CD4-positive, alpha-beta T cell treated with Interleukin-17A for 1 hour (primary cell): ENCODE data around the gene TRIM8.

Experiments used
- DNase-seq: peaks from one replicate; pipeline ENCODE4 v3.0.0-alpha.2; 2020

The TRIM8 gene

GRCh38 chr10:102633287-102633686 is 11.0 kb upstream of the TRIM8 start:
- DNase-seq = peak; percentile 30

DNA sequence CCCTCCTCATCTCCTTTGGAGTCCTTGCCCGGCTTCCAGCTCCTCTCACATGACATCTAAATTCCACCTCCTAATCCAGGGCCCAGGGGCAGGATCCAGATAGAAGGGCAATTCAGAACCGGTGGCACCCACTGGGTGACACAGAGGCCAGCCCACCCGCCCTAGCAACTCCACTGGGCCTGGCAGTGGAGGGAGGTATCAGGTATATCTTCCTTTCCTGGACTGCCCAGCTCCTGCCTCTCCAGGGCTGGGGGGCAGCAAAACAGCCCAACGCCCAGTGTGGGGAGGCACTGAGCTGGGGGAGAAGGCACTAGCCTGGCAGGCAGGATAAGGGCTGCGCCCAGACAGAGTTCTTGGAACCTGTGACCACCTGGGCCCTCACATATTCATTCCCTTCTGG is 10.4 kb upstream of the TRIM8 start:
- no peak for DNase-seq

DNA sequence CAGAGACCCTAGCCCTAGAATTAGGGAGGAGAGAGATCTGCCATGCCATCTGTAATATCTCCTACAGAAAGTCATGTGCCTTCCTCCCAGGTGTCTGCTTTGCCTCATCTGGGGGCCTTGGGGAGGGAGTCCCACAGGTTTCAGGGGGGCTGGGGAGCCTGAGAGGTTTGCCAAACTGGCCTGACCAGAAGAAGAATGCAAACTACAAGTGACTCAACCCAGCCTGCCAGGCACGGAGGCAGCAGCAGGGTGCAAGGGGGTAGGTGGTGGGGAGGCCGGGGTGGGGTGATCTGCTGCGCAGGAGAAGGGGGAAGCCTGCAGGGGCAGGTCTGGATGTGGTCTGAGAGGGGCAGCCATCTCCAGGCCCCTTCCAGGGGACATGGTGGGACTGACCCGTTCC is 9.6 kb upstream of the TRIM8 start:
- no peak for DNase-seq

DNA sequence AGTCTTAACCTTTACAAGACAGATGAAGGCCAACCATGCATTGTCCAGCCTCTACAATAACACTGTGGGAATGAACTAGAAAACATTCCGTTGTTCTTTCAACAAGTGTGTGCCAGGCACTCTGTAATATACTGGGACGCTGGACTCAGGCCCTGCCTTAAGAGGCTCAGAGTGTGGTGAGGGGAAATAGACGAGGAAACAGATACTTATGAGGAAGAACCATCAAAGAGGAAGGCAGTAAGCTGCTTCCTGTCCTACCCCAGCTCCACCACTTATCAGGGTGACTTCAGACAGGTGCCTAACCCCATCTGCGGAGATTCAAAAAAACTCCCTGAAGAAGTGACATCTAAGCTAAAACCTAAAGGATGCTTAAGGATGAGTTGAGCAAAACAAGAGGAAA is 8.9 kb upstream of the TRIM8 start:
- DNase-seq = peak; percentile 56

DNA sequence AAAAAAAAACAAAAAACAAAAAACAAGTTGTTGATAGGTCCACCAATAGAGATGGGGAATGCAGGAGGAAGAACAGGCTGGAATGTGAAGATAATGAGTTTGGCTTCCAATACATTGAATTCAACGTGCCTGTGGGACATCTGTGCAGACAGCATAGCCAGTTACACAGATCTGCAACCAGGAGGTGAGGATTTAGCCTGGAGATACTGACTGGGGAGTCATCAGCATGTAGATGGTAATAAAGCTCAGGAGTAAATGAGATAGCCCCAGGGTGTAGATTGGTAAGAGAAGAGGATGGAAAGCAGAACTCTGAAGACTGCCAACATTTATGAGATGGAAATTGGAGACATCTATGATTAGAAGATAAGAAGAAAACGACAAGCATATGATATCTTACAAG is 4.7 kb upstream of the TRIM8 start:
- DNase-seq = no peak

DNA sequence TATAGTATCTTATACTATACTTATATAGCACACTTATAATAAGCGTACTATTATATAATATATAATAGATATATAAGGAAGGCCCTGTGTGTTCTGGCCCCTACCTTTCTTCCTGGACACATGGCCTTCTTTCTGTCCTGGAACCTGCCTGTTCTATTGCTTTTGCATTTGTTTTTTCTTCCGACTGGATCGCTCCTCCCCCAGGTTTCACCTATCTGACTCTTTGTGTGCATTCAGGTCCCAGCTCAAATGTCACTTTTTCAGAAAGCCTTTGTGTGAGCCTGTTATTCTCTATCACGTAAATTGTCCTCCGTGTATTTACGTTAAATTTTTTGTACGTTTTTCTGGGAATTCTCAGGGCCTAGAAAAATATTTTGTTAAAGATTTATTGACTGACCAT is 2.9 kb upstream of the TRIM8 start:
- no peak for DNase-seq

DNA sequence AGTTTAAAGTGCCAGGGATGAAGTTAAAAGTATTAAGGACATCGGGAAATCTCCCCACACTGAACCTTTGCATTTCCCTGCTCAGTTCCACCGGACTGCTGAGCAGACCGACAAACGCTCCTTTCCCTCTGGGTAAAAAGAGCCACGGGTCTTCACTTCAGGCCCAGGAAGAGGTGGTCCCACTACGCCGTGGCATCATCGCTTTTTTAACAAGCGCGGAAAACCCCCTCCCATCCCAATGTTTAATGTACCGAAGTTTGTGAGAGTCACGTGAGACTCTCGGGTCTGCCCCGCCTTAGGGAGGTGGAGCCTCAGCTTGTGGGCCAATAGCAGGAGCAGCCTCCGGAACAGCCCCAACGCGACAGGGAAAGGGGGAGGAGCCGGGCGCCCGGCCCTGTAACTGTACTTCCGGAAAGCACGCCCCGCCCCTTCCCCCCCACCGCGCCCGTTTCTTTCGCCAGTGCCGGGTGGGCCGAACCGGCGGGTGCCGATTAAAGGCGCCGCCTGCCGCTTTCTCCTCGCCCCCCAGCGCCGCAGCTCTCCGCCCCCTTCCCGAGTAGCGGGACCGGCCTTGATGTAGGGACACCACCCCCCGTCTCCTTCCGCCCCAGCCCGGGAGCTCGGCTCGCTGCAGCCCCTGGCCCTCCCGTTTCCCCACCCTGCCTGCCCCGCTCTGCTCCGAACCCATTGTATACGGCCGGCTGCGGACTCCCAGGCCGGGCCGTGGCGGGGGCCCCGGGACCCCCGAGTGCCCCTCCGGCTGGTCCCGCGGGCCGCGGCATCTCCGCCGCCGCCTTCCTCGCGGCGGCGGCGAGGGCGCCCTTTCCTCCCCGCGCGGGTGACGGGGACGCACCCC is 2.2 kb upstream of the TRIM8 start:
- DNase-seq = peak; percentile 99

DNA sequence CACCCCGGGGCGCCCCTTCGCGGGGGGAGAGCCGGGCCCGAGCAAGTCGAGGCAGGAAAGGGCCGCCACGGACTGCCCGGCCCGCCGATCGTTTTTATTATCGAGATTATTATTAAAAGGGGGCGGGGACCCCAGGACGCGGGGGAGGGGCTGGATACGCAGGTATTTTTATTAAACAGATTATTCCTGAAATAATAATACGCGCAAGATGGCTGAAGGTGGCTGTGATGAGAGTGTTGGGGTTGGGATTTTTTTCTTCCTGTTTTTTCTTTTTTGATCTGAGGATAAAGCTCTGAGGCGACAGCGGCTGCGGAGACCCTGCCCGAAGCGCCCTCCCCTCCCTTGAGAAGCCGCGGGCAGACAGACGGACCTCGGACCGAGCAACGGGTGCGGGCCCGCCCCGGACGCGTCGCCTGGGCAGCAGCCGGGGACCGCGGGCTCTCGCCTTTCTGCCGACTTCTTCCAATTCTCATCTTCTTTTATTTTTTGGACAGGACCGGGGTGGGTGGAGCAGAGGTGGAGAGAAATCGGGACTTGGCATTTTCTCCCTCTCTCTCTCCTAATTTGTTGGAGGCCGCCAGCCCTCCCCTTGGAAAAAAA is 1.4 kb upstream of the TRIM8 start:
- DNase-seq = peak; percentile 62

GRCh38 chr10:102643336-102644065 is 778 bp upstream of the TRIM8 start:
- DNase-seq = peak; percentile 55

- peak; percentile 85 for DNase-seq
These were observed 538 bp downstream of the TRIM8 start for GRCh38 chr10:102644646-102645387.

DNA sequence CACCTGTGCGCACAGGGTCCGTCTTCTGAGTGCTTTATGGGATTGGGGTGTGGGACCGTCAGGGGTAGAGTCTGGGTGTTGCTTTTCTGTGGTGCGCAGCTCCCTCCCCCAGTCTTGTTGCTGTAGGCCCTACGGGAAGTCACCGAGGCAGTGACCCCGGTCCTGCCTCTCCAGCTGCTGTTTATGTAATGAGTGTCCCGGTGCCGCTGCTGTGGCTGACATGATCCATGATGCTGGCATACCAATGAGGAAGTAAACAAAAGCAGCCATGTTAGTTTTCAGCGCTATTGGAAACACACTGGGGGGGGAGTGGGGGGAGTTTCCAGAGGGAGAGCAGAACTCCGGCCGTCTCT is 1.1 kb downstream of the TRIM8 start:
- DNase-seq = peak; percentile 70

DNA sequence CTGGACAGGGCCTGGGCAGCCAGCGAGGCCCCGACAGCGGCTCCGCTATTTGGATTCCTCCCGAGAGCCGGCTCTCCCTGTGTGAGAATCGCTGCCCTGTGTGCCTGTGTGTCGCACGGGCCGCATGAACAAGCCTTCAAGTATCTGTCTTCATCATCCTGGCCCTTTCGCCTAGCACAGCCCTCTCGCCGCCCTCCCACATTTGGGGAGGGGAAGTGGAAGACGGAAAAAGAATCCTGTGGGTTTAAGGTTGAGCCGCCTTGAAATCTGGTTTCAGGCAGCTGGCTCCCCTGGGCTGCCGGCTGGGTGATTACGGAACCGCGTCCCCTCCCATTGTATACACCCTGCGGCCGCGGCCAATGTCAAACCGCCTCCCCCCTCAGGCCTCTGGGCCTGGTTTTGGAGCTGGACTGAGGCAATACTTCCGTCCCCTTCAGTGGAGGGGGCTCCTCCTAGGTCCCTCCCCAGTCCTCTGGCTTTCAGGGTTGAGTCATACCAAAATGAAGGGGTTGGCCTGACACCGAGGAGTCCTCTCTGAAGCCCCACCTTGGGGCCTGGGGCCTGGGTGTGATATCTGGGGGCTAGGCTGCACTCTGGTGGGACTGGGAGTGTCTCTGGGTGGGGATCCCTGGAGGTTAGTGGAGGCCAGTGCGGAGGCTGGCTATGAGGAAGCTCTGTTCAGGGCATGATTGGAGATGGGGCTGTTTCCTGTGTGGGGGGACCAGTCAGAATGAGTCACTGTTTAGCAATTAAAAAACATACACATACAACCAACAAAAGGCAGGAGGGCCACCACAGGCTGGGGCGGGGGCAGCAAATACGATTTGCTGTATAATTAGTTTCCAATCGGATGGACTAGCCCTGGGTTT is 1.7 kb downstream of the TRIM8 start:
- peak; percentile 84 for DNase-seq

- DNase-seq = peak; percentile 52
These were observed 2.5 kb downstream of the TRIM8 start for GRCh38 chr10:102646610-102647442.

DNA sequence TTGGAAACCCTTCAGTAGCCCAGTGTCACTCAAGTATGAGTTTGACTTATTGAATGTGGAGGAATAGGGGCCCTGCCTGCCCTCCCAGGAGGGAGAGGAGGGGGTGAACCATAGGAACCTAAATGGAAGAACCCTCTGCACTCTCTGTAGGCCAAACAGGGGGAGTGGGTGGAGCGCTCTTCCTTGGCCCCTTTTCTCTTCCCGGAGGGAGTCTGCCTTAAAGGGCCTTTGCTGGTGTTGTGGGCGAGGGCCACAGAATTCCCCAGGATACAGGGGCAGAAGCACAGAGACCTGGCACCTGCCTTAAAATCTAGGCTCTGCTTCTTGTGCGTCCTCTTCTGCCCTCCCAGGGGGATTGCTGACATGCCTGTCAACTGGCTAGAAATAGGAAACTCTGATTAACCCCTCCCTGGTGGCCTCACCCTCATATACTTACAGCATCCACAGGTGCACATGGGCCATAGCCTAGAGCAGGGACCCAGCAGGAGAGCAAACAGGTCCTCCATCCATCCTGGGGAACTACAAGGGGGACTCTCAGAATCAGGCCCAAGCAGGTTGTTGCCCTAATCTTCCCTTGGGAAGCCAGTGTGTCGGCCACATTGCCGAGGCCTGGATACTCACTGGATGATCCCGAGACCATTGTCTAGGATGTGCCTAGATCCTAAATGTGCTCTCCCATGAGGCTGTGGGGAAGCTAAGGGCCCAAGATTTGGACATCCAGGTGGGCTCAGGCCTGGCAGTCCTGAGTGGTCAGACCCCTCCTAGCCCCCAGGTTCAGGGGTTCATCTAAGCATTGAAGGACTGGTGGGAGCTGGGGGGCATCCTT is 3.4 kb downstream of the TRIM8 start:
- DNase-seq = no peak

DNA sequence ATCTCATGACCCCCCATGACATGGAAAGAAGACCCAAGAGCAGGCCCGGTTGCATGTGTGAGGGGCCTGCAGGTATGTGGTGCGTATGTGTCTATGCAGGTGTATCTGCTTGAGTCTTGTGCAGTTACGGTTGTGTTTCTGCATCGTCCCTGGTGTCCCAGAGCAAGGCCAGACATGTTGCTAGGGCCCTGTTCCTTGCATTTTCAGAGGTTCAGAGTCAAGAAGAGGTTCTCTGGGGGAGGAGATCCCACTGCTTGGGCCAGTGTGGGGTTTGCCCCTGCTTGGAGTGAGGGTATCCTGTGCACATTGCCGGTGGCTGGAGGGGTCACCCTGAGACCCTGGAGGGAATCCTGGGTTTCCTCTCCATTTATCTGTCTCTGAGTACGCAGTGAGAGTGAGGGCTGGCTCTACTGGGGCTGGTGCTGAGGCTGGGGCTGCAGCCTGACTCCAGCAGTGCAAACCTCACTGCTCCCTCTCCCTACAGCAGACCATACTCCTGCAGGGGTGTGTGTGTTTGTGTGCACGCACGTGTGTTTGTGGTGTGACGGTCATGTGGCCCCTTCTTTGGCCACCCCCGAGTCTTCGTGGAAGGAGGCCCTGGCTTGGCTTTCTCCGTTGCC is 4.1 kb downstream of the TRIM8 start:
- no peak for DNase-seq

DNA sequence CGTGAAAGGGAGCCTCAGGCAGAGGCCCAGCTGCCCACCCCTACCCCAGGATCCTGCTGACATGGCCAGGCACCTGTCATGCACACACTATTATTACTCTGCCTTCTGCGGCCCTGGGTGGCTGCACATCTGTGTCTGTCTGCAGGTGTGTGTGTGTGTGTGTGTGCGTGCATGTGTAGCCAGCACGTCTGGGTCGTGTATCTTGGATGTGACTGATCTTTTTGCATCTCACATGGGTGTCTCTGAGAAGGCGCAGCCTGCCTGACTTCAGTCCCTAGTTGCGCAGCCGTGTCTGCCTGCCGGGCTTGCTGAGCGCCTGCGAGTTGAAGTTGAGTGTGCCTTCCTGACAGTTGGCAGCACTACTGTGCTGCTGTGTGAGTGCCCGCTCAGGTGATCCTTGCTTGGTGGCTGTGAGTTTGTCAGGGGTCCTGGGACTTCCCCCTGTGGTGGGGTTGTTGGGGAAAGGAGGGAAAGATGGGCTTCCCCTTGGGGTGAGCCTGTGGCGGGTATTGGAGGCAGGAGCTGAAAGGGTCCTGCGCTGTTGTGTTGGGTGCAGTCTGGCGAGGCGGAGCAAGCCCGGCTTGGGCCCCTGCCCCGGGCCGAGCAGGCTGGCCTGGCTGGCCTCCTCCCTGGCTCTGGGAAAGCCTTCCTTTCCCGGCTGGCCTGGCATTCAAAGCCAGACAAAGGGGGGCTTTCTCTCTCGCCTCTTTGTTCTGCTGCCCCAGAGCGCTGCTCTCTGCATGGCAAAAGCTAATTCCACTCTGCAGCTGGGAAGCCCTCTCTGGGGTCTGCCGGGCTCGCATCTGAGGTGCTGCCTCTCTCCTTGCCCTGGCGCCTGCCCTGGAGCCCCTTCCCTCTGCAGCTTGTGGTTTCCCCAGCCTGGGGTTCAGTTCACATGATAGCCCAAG is 4.9 kb downstream of the TRIM8 start:
- DNase-seq = peak; percentile 41

DNA sequence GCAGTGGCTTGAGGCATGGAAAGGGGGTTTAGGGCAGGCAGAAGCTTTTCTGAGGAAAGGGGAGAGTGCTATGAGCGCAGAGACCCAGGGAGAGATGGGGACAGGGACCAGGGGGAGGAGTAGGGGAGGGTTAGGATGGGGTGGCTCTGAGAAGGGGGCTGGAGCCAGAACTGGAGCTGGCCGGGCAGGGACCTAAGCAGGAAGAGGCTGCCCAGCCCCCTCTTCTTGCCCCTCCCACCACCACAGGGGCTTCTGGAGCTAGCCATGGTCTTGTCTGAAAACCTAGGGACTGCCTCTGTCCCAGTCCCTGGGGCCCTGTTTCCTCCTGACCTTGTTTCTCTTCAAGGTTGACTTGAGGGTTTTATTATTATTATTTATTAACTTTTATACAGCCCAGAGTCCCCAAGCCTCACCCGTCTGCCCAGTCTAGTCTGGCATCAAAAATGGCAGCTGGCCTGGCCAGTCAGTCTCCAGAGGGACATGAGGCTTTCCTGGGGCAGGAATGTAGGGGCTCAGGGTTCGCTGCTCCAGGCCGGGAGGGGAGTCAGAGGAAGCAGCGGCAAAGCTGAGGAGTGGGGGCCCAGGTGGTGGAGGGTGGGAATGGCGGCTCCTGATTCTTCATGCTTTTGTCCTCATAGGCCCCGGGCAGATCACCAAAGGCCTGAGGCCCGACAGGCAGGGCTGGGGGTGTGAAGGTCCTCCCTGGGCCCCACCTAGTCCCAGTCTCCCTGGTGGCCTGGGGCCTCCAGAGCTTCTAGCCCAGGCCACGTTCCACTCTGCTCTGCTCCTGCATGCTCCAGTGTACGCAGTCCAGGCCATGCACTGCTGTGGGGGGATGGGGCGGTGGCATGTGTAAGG is 5.7 kb downstream of the TRIM8 start:
- no peak for DNase-seq
